Renal pelvis (tissue), 12 donors: ENCODE measurements around the gene CCR2. TPM values are rescaled to one million over a fixed set of nuclear protein-coding genes. Genes with fewer than 3 reads are reported as not detected.
"Not testable (repeated sequence)": the region's sequence is repeated elsewhere in the genome, so short reads cannot be mapped to it uniquely, and the experiment has no call there.

Source experiments
- DNase-seq: peaks from one replicate; pipeline ENCODE4 v3.0.0-alpha.2; 2013
- long read RNA-seq, 16 experiments: transcript quantifications; one replicate each; lab custom pipeline, GENCODE V29; 2026
- polyA plus RNA-seq, 3 donors: library from polyadenylated mRNA; unstranded; fragments of 120-200 nt; gene quantifications; one replicate each; pipeline ENCODE4 v1.2.1, GENCODE V29; 2013; ENCODE audit not compliant: insufficient read length in 3 of 3

The CCR2 gene
- polyA plus RNA-seq: 1 to 10 TPM in 2 of 3 donors, under 1 TPM in 1; 0.87 to 1.9 (median 1.6) TPM
- long read RNA-seq, donor 1: 0 reads
- long read RNA-seq, donor 2: 0 reads
- long read RNA-seq, donor 3: 0 reads
- long read RNA-seq, donor 4: 0 reads
- long read RNA-seq, donor 5: 0 reads
- long read RNA-seq, donor 6: 0 reads
- long read RNA-seq, donor 7: 0 reads
- long read RNA-seq, donor 8: 0 reads
- long read RNA-seq, donor 9: 0 reads
- long read RNA-seq, donor 10: 0 reads
- long read RNA-seq, donor 11: 0 reads
- long read RNA-seq, donor 12: 0 reads
- long read RNA-seq, donor 13: 0 reads
- long read RNA-seq, donor 14: 0 reads
- long read RNA-seq, donor 15: 0 reads
- long read RNA-seq, donor 16: 0 reads

DNA sequence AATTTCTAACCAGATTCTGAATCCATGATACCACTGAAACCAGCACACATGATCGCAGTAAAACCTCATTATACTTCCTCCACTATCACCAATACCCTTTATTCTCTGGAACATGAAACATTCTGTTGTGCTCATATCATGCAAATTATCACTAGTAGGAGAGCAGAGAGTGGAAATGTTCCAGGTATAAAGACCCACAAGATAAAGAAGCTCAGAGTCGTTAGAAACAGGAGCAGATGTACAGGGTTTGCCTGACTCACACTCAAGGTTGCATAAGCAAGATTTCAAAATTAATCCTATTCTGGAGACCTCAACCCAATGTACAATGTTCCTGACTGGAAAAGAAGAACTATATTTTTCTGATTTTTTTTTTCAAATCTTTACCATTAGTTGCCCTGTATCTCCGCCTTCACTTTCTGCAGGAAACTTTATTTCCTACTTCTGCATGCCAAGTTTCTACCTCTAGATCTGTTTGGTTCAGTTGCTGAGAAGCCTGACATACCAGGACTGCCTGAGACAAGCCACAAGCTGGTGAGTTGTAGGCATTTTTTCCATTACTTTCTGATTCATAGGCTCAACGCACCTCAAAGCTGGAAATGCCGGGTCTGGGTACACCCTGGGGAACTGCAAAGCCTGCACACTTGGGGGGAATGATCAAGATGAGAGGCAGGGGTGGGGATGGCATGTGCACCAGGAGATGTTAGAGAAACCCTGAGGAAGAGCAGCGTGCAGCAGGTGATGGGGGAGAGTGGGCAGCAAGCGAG, at the start of gene CCR2:
Gene CCR2 (plus strand): TSS at position 465 of the 764 bp plus-strand sequence. CDS start 3,417 bp downstream, outside the sequence.
- DNase-seq: no peak

DNA sequence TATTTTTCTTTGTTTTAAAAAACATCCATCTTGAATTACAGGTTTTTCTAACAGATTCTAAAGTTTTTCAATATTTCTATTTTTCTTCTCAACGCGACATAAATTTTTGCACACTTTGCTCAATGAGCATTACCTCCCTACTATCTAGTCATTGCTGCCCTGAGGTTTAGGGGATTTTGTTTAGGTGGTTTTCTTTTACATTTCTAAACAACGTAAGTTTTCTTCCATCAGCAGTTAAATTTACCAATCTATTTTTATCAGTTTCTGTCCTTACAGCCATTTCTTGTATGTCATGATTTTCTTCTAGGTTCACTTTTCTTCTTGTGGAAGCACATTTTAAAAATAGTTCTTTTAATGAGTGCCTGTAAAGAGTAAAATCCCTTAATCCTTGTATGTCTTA, 49.2 kb upstream of the CCR2 start:
- no peak for DNase-seq

GRCh38 chr3:46312991-46313390, 40.9 kb upstream of the CCR2 start:
- DNase-seq: no peak

GRCh38 chr3:46314517-46314916, 39.4 kb upstream of the CCR2 start:
- no peak for DNase-seq

DNA sequence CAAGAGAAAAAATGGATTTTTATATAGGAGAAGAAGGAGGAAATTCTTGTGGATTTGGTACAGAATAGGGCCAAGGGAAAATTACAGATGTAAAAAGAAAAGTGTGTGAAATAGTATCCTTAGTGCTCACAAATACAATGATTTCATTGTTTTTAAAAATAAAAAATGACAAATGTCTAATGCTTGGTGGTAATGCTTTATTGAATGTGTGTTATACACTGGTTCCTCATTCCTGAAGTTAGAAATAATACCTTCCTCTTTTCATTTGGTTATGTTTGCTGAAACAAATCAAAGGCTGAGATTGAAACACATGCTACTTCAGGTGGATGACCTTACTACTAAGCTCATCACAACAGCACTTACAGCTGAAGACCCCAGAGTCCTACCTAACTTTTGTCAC, 37.7 kb upstream of the CCR2 start:
- no peak for DNase-seq

DNA sequence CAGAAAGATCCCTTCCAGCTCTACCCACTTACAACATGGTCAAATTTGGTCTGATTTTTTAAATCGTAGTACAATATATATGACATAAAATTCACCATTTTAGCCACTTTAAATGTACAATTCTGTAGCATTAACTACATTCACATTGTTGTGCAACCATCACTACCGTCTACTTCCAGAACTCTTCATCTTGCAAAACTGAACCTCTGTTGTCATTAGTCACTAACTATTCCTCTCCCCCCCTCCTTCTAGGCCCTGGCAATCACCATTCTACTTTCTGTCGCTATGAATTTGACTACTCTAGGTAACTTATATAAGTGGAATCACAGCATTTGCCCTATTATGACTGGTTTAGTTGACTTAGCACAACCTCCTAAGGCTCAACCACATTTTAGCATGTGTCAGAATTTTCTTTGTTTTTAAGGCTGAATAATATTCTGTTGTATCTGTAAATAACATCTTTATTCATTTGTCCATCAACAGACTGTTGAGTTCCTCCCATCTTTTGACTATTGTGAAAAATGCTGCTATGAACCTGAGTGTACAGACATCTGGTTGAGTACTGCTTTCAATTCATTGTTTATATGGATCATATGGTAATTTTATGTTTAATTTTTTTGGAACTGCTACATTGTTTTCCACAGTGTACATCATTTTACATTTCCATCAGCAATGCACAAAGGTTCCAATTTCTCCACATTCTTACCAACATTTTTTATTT, 35.5 kb upstream of the CCR2 start:
- DNase-seq: no peak

- DNase-seq: no peak
Observed at GRCh38 chr3:46321461-46322104, 32.3 kb upstream of the CCR2 start.

GRCh38 chr3:46324036-46324435, 29.9 kb upstream of the CCR2 start:
- DNase-seq: no peak

DNA sequence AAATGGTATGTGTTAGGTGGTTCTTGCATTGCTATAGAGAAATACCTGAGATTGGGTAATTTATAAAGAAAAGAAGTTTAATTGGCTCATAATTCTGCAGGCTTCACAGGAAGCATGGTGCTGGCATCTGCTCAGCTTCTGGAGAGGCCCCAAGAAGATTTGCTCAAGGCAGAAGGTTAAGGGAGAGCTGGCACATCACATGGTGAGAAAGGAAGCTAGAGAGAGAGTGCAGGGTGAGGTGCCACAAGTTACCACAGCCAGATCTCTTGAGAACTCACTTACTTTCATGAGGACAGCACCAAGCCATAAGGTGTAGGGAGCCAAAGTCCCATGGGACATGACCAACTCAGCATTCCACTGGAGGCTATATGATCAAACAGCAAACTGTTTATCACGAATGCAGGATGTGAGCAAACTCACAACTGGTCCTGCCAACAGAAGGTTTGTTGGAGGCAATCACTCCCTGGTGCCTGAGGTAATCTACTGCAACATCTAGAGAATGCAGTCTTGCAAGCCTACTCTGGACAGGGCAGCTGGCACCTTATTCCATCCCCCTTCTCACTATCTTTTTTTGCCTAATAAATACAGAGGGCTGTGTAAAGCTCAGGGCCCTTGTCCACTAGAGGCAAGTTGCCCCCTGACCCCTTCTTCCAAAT, 28.1 kb upstream of the CCR2 start:
- DNase-seq: no peak

DNA sequence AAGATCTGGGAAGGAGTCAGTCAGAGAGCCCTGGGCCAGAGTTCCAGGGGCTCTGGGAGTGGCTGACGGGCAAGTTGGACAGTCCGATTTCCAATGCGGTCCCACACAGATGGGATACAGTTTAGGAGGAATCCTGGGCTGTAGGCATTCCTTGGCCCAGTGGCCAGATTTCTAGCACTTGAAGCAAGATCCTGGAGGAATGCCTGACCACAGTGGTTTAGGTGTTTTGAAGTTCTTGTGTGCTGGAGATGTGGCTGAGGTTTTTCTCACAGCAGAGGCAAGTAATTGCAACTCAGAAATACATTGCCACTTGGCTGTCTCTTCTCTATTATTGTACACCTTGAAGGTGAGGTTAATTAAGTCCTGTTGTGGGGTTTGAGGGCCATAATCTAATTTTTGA, 23.2 kb upstream of the CCR2 start:
- DNase-seq: not testable (repeated sequence)

DNA sequence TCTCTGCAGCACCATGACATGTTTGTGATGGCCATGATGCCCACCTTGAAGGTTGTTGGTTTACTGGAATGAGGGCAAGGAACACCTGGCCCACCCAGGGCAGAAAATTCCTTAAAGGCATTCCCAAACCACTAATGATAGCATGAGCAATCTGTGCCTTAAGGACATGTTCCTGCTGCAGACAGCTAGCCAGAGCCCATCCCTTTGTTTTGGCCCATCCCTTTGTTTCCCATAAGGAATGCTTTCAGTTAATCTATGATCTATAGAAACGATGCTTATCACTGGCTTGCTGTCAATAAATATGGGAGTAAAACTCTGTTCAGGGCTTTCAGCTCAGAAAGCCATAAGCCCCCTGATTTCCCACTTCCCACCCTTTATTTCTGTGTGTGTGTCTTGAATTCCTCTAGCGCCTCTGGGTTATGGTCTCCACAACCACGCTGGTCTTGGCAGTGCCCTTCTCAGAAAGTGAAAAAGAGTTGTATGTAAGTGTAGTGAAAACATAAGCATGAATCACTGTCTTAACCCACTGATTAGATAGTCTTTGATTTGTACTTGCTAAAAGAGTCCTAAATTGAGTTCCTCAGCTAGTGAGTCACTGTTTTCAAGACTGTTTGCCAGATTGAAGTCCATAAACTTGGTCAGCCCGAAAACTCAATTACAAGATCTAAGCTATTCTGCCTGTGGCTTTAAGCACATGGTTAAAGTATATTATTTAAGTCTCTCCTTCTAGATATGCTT, 19.0 kb upstream of the CCR2 start:
- DNase-seq: no peak

DNA sequence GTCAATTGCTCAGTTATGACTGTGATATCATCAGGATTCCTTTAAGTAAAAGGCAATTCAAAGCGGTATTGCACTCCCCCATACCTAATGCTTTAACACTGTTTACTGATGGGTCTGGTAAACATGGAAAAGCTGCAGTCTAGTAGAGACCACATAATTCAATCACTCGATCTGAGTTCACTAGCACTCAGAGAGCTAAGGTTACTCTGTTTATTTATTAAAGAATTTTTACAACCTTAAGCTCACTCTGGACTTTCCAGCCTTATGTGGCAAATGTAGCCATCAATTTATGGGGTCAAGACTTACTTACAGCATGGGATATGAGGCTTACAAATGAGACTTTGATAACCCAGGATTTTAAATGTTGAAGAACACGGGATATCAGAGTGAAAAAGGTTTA, 18.4 kb upstream of the CCR2 start:
- DNase-seq: no peak

DNA sequence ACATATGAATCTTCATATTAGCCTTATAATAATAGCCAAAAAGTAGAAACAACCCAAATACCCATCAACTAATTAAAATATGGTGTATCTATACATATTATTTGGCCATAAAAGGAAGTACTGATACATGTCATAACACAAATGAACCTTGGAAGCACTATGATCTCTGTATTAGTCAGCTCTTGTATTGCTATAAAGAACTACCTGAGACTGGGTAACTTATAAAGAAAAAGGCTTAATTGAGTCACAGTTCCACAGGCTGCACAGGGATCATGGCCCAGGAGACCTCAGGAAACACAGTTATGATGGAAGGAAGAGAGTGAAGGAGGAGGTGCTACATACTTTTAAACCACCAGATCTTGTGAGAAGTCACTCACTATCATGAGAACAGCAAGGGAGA, 16.0 kb upstream of the CCR2 start:
- no peak for DNase-seq

GRCh38 chr3:46338840-46339239, 15.1 kb upstream of the CCR2 start:
- DNase-seq: no peak

DNA sequence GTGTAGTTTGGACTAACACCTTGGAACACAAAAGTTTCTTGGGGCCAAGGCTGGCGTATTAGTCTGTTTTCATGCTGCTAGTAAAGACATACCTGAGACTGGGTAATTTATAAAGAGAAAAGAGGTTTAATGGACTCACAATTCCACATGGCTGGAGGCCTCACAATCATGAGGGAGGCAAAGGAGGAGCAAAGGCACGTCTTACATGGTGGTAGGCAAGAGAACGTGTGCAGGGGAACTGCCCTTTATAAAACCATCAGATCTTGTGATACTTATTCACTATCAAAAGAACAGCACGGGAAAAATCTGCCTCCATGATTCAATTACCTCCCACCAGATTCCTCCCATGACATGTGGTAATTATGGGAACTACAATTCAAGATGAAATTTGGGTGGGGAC, 9.4 kb upstream of the CCR2 start:
- no peak for DNase-seq

GRCh38 chr3:46348823-46349482, 5.0 kb upstream of the CCR2 start:
- DNase-seq: no peak

DNA sequence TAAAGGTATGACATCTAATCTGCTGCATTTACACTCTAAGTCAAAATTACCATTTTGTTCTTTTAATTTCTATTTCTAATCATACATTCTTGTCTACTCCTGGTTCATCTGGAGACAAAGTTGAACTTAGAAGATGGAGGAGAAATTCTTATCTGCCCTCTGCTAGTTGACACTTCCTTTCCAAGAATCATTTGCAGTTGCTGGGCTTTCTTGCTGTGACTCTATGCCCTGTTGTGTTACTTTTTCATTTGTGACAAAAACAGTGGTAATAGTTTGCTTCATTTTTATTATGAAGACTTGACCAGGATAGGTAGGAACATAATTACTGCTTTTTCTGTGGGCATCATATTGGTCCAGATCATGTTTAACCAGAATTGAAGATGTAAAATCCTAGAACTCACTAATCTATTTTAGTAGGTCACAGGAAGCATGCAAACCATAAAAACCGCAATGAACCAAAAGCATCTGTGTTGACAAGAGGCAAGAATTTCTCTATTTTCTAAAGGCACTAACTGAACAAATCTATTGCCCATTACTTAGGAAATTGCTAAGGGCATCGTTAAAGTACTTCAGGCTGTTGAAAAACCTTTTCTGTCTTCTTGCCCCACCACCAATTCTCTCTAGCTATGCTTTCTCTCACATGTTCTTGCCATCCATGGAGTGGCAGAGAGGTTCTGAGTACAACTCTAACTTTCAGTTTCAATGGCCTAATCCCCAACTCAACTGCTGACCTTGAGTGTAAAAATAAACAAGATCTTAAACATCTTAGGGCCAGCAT, 4.2 kb upstream of the CCR2 start:
- DNase-seq: no peak

- DNase-seq: no peak
Observed at GRCh38 chr3:46350262-46350565, 3.7 kb upstream of the CCR2 start.

DNA sequence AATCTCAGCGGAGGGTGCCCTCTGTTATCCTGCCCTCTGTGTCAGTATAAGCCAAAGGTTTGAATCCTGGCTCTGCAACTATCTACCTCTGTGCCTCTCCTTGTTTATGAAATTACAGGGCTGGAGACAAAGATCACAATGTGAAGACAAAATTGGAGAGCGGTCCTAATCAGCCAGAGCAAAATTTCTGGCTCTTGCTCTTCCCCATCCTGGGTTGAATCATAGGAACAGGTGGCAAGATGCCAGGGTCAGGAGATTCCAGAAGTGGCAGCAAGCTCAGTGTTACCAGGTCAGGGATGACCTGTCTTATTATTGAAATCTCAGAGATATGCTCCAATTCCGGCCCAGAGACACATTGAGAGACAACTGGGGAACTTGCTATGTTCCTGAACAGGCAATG, 2.3 kb upstream of the CCR2 start:
- DNase-seq: no peak

GRCh38 chr3:46353090-46353489, 821 bp upstream of the CCR2 start:
- no peak for DNase-seq
